T-helper 2 cell treated with Interferon-gamma antibody and Interleukin-4, amounts not matched to agents 100 ng/mL and 5 ng/mL, for 36 hours (primary cell): ENCODE results near the gene ZNF383. TPM values are rescaled to one million over a fixed set of nuclear protein-coding genes. Genes with fewer than 3 reads are reported as not detected.
"Not testable (repeated sequence)": the region's sequence is repeated elsewhere in the genome, so short reads cannot be mapped to it uniquely, and the experiment has no call there.

Experiments used
- intact Hi-C: fragments of 100-400 bp; cut with micrococcal nuclease; formaldehyde crosslinking; loops from one replicate; pipeline ENCODE4 v1.15.1; 2023
- total RNA-seq: library from RNA; stranded (reverse); gene quantifications from 2 replicates; pipeline ENCODE4 v1.2.3, GENCODE V29; 2022

ZNF383 gene
- total RNA-seq, result 10.3 and 11.8 TPM in 2 replicates

DNA sequence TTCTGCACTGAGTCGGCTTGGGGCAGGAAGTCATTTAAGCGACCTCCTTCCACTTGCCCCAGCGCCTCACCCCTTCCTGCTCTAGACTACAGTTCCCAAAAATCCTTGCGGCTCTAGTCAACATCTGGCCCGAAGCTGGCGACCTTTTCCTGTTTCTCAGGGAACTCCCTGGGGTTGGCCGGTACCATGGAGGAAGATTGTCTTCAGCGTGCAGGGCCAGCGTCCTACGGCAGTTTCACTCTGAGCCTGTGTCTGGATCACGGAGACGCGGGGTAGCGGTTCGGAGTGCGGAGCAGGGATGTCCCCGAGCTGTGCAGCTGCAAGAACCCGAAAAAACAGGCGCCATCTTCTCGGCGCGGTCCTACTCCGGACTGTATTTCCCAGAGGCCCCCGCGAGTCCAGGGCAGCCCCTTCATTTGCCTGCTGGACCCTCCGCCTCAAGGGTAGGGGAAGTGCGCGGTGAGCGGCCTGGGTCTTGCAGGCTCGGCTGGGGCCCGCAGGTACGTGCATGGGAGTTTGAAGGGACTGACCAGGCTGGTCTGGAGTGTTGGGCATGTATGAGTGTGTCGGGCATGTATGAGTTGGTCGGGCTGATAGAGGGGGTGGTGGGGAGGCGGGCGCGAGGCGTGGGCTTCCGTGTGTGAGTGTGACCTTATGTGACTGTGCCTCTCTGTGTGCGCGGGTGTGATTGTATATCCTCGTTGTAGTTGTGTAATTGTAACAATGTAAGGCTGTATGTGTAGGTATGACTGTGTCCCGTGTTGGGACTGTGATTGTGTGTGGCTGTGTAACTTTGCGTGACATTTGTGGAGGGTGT lies at the start of gene ZNF383:
ZNF383 (plus strand) TSS at position 440 of the 817 bp plus-strand sequence. CDS start 12,240 bp downstream, outside the sequence.
- intact Hi-C loops, result loop anchor here (1.0 to 5.0 kb wide), 12 partner anchors 8 to 1003 kb away; partner anchors contain the start of genes ZNF146, ZNF260, ZNF345 and ZNF420

DNA sequence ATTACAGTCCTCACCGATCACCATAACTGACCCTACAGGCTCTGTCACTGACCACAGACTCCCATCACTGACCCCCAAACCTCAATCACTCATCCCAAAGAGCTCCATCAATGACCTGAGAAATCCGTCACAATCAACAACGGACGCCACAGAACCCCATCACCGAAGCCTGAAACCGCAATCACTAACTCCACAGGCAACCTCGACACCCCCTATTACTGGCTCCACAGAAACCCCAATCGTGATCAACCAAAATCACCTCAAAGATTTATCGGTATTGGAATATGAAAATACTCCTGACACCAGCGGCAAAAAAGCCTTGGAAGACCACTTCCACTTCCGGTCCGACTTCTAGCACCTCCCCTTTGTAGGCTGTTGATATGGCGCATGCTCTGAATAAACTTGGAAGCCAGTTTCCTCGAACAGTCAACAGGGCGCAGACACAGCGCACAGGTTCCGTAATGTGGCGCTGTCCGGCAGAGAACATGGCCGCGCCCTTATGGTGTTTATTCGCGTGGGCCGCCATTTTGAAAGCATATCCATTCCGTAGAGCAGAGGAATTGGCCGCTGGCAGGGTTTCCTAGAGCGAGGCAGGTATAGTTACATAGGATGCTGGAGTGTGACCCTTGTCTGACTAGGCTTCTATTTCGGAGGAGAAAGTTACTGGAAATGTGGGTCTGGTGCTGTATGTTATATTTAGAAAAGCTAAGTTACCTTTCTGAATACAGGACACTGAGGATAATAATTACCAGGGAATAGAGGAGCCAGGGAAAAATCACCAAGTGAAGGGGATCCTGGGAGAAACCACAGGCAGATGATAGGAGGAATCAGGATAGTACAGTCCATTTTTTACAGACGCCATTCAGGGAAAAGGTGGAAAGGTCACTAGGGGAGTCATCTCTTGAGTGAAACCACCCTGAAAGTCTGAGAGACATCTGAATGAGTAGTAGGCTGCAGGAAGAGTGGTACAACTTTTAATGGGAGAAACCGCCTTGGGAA lies 45.3 kb upstream of the ZNF383 start, which contains the start of gene ZNF585A:
ZNF585A (minus strand) TSS at position 328 of the 999 bp plus-strand sequence. CDS start 2,785 bp downstream, outside the sequence.
- intact Hi-C loops, result loop anchor here (1.0 to 5.0 kb wide), 7 partner anchors 38 to 322 kb away; partner anchors contain the start of genes ZNF345, ZNF383, ZNF420 and ZNF568

DNA sequence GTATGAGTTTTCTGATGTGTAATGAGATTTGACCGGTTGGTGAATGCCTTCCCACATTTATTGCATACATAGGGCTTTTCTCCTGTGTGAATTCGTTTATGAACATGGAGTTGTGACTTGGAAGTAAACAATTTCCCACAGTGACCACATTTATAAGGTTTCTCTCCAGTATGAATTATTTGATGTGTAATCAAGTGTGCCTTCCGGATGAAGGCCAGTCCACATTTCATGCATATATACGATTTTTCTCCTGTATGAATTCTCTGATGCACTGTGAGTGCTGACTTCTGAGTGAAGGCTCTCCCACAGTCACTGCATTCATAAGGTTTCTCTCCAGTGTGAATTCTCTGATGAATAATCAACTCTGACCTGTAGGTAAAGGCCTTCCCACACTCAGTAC lies 31.9 kb upstream of the ZNF383 start:
- intact Hi-C loops, result not testable (repeated sequence)

DNA sequence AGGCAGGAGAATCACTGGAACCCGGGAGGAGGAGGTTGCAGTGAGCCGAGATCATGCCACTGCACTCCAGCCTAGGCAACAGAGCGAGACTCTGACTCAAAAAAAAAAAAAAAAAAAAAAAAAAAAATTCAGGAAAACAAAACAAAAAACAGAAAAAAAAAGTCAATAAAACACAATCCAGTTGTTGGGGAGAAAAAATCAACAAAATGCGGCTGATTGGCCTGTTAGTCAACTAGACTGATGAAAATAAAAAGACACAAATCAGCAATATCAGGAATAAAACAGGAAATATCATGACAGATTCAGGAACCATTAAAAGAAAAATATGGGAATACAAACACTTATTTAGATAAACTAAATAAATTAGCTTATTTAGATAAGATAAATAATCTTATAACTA lies 22.8 kb upstream of the ZNF383 start:
- intact Hi-C loops, result not testable (repeated sequence)

DNA sequence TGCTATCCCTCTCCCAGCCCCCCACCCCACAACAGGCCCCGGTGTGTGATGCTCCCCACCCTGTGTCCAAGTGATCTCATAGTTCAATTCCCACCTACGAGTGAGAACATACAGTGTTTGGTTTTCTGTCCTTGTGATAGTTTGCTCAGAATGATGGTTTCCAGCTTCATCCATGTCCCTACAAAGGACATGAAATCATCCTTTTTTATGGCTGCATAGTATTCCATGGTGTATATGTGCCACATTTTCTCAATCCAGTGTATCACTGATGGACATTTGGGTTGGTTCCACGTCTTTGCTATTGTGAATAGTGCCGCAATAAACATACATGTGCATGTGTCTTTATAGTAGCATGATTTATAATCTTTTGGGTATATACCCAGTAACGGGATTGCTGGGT lies 20.9 kb upstream of the ZNF383 start:
- intact Hi-C loops, result not testable (repeated sequence)

DNA sequence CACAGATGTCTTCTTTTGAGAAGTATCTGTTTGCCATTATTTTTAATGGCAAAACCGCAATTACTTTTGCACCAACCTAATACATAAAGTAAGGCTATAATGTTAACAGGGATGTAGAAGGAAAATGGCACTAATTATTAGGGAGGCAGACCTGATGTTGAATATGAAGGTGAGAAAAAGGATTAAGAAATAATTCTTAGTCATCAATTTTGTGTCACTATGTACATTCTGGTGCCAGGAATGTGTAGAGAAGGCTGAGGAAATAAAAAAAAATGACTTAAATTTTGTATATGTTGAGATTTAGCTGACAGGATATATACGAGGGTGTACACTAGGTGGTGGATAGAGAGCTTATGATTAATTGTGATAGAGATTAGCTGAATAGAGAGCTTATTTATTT lies 20.2 kb upstream of the ZNF383 start:
- intact Hi-C loops, result no loop called here

DNA sequence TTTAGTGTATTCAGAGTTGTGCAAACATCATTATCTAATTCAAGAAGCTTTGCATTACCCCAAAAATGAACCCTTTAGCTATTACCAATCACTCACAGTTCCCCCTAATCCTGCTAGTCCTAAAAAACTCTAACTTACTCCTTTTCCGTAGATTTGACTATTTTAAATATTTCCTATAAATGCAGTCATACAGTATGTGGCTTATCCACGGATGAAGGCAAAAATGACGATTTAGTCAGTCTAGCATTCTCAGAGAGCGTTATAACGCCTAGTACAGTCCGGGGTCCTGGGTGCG lies 587 bp upstream of the ZNF383 start:
- intact Hi-C loops, result loop anchor here (1.0 to 5.0 kb wide), 7 partner anchors 139 to 1002 kb away; partner anchors contain the start of genes ZNF146, ZNF260, ZNF420 and ZNF461

DNA sequence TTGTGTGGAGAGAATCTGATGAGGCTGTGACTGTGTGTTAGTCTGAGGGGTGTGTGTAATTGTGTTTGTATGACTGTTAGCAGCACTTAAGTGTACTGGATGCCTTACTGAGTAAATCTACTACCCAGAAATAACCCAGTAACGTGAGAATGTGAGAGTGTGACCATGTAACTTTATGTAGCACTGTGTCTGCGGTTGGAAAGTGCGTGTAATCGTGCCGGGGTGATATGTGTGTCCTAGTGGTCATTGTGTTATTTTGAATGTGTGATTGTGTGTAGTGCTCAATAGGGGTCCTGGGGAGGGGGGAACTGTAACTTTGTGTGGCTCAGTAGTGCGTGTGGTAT lies 550 bp downstream of the ZNF383 start:
- intact Hi-C loops, result loop anchor here (1.0 to 5.0 kb wide), 7 partner anchors 8 to 691 kb away; partner anchors contain the start of genes ZNF260, ZNF345, ZNF527 and ZNF585A

DNA sequence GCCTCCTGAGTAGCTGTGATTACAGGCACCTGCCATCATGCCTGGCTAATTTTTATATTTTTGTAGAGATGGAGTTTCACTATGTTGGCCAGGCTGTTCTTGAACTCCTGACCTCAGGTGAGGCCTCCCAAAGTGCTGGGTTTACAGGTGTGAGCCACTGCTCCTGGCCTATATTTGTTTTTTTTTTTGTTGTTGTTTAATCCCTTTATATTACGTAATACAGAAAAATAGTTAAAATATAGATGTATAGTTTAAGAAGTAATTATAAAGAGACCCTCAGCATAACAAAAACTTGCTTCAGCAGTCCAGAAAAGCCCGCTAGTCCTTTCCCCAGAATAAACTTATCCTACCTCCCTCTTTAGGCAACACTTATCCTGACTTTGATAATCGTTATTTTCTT lies 2.4 kb downstream of the ZNF383 start:
- intact Hi-C loops, result no loop called here

DNA sequence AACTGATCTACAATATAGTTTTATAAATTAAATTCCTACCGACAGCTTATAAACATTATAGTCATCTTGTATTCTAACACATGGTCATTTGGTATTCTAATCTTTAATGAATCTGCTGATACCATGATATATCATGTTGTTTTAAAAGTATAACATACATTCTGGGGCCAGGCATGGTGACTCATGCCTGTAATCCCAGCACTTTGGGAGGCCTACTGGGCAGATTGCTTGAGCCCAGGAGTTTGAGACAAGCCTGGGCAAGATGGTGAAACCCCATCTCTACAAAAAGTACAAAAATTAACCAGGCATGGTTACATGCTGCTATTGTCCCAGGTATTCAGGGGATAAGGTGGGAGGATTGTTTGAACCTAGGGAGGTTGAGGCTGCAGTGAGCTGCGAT lies 3.1 kb downstream of the ZNF383 start:
- intact Hi-C loops, result no loop called here

DNA sequence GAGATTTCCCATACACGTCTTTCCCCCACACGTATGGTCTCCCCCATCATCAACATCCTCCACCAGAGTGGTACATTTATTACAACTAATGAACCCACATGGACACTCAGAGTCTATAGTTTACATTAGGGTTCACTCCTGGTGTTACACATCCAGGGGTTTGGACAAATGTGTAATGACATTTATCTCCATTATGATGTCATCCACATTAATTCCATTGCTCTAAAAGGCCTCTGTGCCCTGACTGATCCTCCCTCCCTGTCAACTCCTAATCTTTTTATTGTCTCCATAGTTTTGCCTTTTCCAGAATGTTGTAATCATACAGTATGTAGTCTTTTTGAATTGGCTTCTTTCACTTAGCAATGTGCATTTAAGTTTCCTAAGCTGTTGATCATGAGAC lies 8.2 kb downstream of the ZNF383 start:
- intact Hi-C loops, result no loop called here

DNA sequence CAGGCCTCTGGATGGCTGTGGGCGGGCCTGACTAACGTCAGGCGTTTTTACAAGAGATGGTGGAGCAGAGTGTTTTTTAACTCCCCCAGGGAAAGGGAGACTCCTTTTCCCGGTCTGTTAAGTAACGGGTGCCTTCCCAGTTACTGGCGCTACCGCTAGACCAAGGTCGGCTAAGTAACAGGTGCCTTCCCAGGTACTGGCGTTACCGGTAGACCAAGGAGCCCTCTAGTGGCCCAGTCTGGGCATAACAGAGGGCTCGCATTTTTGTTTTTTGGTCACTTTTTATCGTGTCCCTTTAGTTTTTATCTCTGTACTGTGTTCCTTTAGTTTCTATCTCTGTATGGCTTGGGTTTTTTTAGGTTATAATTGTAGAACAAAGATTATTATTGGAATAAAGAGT lies 10.0 kb downstream of the ZNF383 start:
- intact Hi-C loops, result no loop called here

DNA sequence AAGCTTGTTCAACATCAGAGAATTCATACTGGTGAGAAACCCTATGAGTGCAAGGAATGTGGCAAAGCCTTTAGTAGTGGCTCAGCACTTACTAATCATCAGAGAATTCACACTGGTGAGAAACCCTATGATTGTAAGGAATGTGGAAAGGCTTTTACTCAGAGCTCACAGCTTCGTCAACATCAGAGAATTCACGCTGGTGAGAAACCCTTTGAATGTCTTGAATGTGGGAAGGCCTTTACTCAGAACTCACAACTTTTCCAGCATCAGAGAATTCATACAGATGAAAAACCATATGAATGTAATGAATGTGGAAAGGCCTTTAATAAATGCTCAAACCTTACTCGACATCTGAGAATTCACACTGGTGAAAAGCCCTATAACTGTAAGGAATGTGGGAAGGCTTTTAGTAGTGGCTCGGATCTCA lies 25.2 kb downstream of the ZNF383 start:
- intact Hi-C loops, result no loop called here

DNA sequence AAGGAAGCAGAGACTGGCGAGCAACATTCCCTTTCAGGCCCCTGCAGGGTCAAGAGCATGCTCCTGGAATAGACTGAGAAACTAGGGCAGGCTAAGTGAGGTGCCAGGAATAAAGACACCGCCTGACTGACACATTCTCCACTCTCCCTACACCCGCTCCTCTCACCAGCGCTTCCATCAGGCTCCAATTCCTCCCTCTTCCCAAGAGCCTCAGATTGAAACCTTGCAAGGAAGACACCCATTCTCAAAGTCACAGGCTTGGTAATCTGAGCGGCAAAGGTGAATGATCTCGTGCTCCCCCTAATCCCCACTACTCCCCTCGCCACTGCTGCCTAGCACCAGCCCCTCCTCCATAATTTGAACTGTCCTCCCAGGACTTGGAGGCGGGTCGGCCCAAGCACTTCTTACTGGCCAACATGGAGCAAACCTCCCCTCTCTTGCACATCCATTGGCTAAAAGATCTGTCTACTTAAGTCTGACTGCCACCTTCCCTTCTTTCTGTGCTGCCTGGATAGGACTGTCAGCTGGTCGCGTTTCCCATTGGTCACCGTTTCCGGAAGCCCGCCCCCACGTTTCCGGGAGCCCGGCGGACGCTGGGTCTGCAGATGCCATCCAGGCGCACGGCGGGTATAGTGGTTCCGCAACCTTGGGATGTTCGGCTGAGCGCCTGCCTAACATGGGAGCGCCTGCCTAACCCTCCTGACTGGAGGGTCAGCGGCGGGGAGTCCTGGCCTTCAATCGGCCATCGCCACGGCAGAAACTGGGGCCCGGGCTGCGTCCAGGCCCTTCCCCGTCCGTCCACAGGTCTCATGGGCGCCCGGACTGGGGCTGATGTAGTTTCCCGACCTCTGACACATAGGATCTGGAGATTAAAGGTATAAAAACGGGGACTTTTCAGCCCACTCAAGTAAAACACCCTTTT lies 33.6 kb downstream of the ZNF383 start:
- intact Hi-C loops, result no loop called here

DNA sequence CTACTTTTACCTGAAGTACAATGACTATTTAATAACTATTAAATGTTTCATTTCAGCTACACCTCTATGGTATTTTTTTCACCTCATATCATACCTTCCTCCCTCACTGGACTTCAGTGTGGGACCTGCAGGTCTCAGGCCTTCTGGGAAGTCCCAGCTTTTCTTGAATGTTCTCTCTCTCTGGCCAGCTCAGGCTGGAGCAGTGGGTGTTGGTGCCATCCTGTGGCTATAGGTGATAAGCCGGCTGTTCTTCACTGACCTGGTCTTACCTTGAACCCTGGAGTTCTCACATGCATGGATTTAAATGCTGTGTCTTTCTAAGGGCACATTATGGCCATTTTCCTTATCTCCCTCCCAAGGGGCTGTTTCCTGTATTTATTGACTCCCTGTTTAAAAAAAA lies 45.0 kb downstream of the ZNF383 start:
- intact Hi-C loops, result not testable (repeated sequence)

DNA sequence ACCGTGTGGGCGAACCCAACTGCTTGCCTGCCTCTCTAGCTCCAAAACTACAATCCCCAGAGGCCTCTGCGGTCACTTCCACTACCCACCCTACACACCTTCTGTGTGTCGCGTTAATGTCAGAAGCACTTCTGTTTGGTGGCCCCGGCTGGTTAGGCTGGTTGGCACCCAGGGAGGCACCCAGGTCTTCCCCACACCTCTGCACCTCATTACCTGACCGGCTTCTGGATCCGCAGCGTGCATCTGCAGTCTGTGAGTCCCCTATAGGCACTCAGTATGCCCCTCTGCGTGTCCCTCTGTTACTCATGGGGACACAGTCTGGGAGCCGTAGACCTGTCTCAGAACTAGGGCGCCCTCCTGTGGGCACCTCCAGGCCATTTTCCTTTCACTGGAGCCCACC lies 49.0 kb downstream of the ZNF383 start:
- intact Hi-C loops, result not testable (repeated sequence)

DNA sequence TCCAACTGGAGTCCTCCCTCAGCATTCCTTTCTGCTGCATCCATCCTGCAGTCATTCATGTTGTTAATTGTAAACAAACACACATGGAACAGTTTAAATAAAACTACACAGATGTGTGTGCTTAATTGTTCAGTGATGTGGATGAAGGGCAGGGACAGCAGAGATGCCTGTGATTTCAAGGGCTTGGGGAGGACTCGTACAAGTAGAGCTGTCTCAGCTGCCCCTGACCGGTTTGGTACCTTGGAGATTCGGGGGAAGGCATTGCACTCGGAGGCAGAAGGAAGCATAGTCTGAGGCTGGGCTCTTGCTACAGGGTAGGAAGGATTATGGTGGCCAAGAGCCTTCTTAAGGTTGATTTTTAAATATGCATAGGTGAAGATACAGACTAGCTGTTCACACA lies 49.7 kb downstream of the ZNF383 start:
- intact Hi-C loops, result not testable (repeated sequence)

DNA sequence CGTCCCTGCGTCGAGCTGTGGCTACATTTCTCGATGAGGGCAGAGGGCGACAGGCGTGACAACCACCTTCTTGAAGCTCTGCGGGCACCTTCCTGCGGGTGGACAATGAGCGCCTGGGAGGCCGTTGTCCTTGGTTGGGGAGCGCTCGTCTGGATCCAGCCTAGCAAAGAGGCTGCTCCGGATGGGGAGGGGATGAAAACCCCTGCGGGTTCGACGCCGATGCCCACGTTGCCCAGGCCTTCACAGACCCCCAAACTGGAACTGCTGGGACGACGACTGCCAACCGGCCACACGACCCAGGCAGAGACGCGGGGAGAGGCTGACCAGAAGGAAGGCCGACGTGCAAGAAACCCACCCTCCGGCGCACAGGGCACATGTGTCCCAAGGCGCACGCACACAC lies 62.6 kb downstream of the ZNF383 start:
- intact Hi-C loops, result not testable (repeated sequence)

DNA sequence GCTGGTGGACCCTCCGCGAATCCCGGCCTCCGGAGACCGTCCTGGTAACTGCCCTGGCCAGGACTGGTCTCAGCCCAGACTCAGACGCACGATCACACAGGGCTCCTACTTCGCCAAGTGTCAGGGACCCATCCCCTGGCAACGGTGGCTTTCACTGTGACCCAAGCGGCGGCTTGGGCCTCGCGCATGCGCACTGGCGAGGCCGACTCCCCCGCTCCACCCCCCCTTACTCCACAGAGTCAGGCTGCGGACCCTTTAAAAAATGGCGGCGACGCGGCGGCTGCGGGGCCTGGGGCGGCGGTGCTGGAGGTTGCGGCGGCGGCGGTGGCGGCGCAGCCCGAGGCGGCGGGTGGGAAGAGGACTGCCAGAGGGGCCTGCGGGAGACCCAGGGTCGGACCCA lies 66.0 kb downstream of the ZNF383 start:
- intact Hi-C loops, result not testable (repeated sequence)

DNA sequence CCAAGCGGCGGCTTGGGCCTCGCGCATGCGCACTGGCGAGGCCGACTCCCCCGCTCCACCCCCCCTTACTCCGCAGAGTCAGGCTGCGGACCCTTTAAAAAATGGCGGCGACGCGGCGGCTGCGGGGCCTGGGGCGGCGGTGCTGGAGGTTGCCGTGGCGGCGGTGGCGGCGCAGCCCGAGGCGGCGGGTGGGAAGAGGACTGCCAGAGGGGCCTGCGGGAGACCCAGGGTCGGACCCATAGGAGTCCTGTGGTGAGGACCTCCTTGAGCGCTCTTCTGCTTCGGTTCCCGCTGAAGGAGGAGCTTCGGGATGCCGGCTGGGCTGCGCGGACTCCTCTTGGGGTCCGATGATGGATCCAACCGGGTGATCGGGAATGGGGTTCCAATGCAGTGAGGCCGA lies 71.2 kb downstream of the ZNF383 start:
- intact Hi-C loops, result not testable (repeated sequence)
